HG02970 (cell line): Measurements from ENCODE around the gene PCDHGB1.
"Not testable (repeated sequence)": the region's sequence is repeated elsewhere in the genome, so short reads cannot be mapped to it uniquely, and the experiment has no call there.

ENCODE experiments used
- ATAC-seq: cut with Tn5 transposase; IDR thresholded peaks from one replicate; pipeline ENCODE4 v1.9.1; 2021; ENCODE audit warnings: mild to moderate bottlenecking, moderate library complexity, moderate number of reproducible peaks; ENCODE audit not compliant: unreplicated experiment, low FRiP score

The PCDHGB1 gene

DNA sequence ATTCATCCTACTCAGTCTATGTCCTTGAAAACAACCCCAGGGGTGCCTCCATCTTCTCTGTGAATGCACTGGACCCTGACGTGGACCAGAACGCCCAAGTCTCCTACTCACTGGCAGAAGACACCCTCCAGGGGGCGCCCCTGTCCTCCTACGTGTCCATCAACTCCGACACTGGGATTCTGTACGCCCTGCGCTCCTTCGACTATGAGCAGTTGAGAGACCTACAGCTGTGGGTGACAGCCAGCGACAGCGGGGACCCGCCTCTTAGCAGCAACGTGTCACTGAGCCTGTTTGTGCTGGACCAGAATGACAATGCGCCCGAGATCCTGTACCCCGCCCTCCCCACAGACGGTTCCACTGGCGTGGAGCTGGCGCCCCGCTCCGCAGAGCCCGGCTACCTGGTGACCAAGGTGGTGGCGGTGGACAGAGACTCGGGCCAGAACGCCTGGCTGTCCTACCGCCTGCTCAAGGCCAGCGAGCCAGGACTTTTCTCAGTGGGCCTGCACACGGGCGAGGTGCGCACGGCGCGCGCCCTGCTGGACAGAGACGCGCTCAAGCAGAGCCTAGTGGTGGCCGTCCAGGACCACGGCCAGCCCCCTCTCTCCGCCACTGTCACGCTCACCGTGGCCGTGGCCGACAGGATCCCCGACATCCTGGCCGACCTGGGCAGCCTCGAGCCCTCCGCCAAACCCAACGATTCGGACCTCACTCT is 25.7 kb downstream of the PCDHGB1 start:
- ATAC-seq: not testable (repeated sequence)

DNA sequence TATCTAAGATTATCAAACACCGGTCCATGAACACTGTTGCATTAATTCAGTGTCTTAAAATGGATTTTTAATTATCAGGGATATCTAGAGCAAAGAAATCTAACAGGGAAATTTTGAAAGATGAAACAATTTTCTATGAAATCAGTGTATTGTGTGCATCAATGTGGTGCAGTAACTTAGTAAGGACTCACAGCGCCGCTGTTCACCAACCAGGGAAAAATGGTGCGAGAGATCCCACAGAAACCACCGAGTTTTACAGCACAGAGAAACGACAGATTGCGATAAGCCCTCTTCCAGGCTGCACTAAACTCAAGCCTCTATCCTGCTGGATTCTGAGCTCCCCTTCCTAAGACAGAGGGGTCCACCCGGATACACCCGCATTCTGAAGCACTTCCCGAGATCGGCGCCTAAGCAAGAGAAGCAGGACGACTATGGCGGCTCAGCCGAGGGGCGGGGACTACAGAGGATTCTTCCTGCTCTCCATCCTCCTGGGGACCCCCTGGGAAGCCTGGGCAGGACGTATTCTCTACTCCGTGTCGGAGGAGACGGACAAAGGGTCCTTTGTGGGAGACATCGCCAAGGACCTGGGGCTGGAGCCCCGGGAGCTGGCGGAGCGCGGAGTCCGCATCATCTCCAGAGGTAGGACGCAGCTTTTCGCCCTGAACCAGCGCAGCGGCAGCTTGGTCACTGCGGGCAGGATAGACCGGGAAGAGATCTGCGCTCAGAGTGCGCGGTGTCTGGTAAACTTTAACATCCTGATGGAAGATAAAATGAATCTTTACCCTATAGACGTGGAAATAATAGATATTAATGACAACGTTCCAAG is 32.8 kb downstream of the PCDHGB1 start, which contains the start of gene PCDHGA7:
TSS of gene PCDHGA7 (plus strand) at position 274 of the 826 bp plus-strand sequence. CDS start at position 432, 158 bp downstream.
- no peak for ATAC-seq

DNA sequence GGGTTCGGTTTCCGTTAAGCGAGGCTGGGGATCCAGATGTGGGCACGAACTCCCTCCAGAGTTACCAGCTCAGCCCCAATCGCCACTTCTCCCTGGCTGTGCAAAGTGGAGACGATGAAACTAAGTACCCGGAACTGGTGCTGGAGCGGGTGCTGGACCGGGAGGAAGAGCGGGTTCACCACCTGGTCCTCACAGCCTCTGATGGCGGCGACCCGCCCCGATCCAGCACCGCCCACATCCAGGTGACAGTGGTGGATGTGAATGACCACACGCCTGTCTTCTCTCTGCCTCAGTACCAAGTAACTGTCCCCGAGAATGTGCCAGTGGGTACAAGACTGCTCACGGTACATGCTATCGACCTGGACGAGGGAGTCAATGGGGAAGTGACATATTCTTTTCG is 33.4 kb downstream of the PCDHGB1 start:
- ATAC-seq: no peak

DNA sequence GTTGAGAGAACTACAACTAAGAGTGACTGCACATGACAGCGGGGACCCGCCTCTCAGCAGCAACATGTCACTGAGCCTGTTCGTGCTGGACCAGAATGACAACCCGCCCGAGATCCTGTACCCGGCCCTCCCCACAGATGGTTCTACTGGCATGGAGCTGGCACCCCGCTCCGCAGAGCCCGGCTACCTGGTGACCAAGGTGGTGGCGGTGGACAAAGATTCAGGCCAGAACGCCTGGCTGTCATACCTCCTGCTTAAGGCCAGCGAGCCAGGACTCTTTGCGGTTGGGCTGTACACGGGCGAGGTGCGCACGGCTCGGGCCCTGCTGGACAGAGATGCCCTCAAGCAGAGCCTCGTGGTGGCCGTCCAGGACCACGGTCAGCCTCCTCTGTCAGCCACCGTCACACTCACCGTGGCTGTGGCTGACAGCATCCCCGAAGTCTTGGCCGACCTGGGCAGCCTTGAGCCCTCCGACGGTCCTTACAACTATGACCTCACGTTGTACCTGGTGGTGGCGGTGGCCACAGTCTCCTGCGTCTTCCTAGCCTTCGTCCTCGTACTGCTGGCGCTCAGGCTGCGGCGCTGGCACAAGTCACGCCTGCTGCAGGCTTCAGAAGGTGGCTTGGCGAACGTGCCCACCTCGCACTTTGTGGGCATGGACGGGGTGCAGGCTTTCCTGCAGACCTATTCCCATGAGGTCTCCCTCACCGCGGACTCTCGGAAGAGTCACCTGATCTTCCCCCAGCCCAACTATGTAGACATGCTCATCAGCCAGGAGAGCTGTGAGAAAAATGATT is 34.8 kb downstream of the PCDHGB1 start:
- no peak for ATAC-seq

- ATAC-seq: not testable (repeated sequence)
These were observed 37.8 kb downstream of the PCDHGB1 start, which contains the start of gene PCDHGB4 for GRCh38 chr5:141387557-141388311. TSS of gene PCDHGB4 (plus strand) at chr5:141387698. CDS start at chr5:141387885, 187 bp downstream.

- ATAC-seq: no peak
These were observed 38.8 kb downstream of the PCDHGB1 start for GRCh38 chr5:141388661-141389060.

- ATAC-seq: no peak
These were observed 39.5 kb downstream of the PCDHGB1 start for GRCh38 chr5:141389153-141390042.

DNA sequence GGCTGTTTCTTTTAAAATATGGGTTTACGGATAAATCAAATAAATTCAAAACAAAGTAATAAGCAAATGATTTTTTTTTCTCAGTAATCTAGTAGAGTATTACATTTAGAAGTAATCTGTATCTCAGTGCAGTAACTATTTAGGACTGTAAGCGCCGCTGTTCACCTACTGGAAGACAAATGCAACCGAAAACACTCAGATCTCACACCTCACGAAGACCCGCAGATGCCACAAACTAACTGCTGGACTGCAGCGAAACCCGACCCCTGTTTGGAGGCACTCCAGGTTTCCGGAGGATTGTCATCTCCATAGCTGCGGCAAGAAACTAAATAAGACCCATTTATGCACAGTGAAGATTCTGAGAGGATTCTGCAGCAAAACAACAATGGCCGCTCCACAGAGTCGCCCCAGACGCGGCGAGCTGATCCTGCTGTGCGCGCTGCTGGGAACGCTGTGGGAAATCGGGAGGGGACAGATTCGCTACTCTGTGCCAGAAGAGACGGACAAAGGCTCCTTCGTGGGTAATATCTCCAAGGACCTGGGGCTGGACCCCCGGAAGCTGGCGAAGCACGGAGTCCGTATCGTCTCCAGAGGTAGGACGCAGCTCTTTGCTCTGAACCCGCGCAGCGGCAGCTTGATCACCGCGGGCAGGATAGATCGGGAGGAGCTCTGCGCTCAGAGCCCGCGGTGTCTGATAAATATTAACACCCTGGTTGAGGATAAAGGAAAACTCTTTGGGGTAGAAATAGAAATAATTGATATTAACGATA is 42.7 kb downstream of the PCDHGB1 start, which contains the start of gene PCDHGA8:
TSS of gene PCDHGA8 (plus strand) at position 205 of the 770 bp plus-strand sequence. CDS start at position 386, 181 bp downstream.
- ATAC-seq: no peak

- ATAC-seq: no peak
These were observed 43.4 kb downstream of the PCDHGB1 start for GRCh38 chr5:141393267-141393666.

- ATAC-seq: not testable (repeated sequence)
These were observed 44.7 kb downstream of the PCDHGB1 start for GRCh38 chr5:141394401-141395187.

- not testable (repeated sequence) for ATAC-seq
These were observed 48.1 kb downstream of the PCDHGB1 start, which contains the start of gene PCDHGB5 for GRCh38 chr5:141397756-141398551. TSS of gene PCDHGB5 (plus strand) at chr5:141397947. CDS start at chr5:141398128, 181 bp downstream.

- no peak for ATAC-seq
These were observed 48.7 kb downstream of the PCDHGB1 start for GRCh38 chr5:141398608-141399007.

GRCh38 chr5:141399555-141400258 is 49.8 kb downstream of the PCDHGB1 start:
- no peak for ATAC-seq
